NT2/D1 (cell line): Measurements from ENCODE around the gene CUL4B.
"Not testable (repeated sequence)": the region's sequence is repeated elsewhere in the genome, so short reads cannot be mapped to it uniquely, and the experiment has no call there.

Source experiments
- DNase-seq: peaks from one replicate; pipeline ENCODE4 v3.0.0-alpha.2; 2011; ENCODE audit warnings: low read depth, low spot score
- H3K27me3 ChIP-seq: 2 replicates; pipeline ENCODE4 v1.6.0; 2011; ENCODE audit warnings: mild to moderate bottlenecking; ENCODE audit not compliant: insufficient read length, insufficient read depth
- H3K36me3 ChIP-seq: 2 replicates; pipeline ENCODE4 v1.6.1; 2011; ENCODE audit warnings: mild to moderate bottlenecking, low read length, mixed read lengths; ENCODE audit not compliant: insufficient read depth, insufficient read length
- H3K4me1 ChIP-seq: 2 replicates; pipeline ENCODE4 v1.5.1; 2011; ENCODE audit not compliant: insufficient read depth, insufficient read length
- H3K4me3 ChIP-seq: 2 replicates; pipeline ENCODE4 v1.5.1; 2011; ENCODE audit warnings: low read depth; ENCODE audit not compliant: insufficient read length
- H3K9ac ChIP-seq: 2 replicates; pipeline ENCODE4 v1.6.0; 2011; ENCODE audit warnings: low read depth; ENCODE audit not compliant: insufficient read length
- H3K9me3 ChIP-seq: 2 replicates; pipeline ENCODE4 v1.5.1; 2011; ENCODE audit warnings: mild to moderate bottlenecking, low read length; ENCODE audit not compliant: insufficient read depth
- SUZ12 ChIP-seq: IDR thresholded peaks from 2 replicates; pipeline ENCODE4 v1.6.1; 2011; ENCODE audit not compliant: insufficient read length, insufficient read depth; ENCODE audit errors: extremely low read depth
- YY1 ChIP-seq: IDR thresholded peaks from 2 replicates; pipeline ENCODE4 v1.6.1; 2011; ENCODE audit not compliant: insufficient read length, insufficient read depth
- ZNF274 ChIP-seq: IDR thresholded peaks from 2 replicates; pipeline ENCODE4 v1.6.1; 2011; ENCODE audit warnings: mild to moderate bottlenecking, low read depth, low read length

The CUL4B gene

GRCh38 chrX:120560842-120561633 is at the start of gene CUL4B:
CUL4B (minus strand) TSS chrX:120560962; CDS start chrX:120560638, 324 bp downstream.
- no peak for TF ChIP-seq SUZ12
- peak; percentile 62 for TF ChIP-seq YY1
- Histone ChIP-seq H3K9ac (peak within 1 kb of the TSS; percentile 87), H3K36me3 (peaks cover 16% of the 10 kb centered on the region), H3K9me3 (no peaks in the 10 kb centered on the region), H3K27me3 (no peaks in the 10 kb centered on the region), H3K4me3 (peak within 1 kb of the TSS; percentile 78), H3K4me1 (peaks cover 3% of the 10 kb centered on the region)
- DNase-seq: peak; percentile 92

GRCh38 chrX:120604361-120604782 is 43.6 kb upstream of the CUL4B start:
- no peaks in the 10 kb centered on the region for H3K4me1 ChIP-seq
- H3K9me3 ChIP-seq: no peaks in the 10 kb centered on the region
- peak overlapping the region; percentile 84 for H3K9ac ChIP-seq
- peaks cover 31% of the 10 kb centered on the region for H3K36me3 ChIP-seq
- no peaks in the 10 kb centered on the region for H3K27me3 ChIP-seq
- DNase-seq: no peak
- H3K4me3 ChIP-seq: peak overlapping the region; percentile 76
- TF ChIP-seq ZNF274 (no peak), SUZ12 (no peak), YY1 (no peak)

- no peak for TF ChIP-seq SUZ12
- TF ChIP-seq YY1: no peak
- no peak for TF ChIP-seq ZNF274
- Histone ChIP-seq H3K4me1 (no peaks in the 10 kb centered on the region), H3K9ac (peak within 1 kb of the TSS; percentile 87), H3K4me3 (peak within 1 kb of the TSS; percentile 76), H3K9me3 (no peaks in the 10 kb centered on the region), H3K36me3 (peaks cover 26% of the 10 kb centered on the region), H3K27me3 (no peaks in the 10 kb centered on the region)
- DNase-seq: peak; percentile 81
Observed at GRCh38 chrX:120603707-120604360, 43.1 kb upstream of the CUL4B start, which contains the start of gene MCTS1. MCTS1 (plus strand) TSS chrX:120604101; CDS start chrX:120604237, 136 bp downstream.

GRCh38 chrX:120585702-120586101 is 24.9 kb upstream of the CUL4B start:
- no peak overlapping the region for H3K9ac ChIP-seq
- H3K4me3 ChIP-seq: no peak overlapping the region
- no peaks in the 10 kb centered on the region for H3K9me3 ChIP-seq
- no peaks in the 10 kb centered on the region for H3K4me1 ChIP-seq
- DNase-seq: no peak
- TF ChIP-seq ZNF274 (no peak), YY1 (no peak), SUZ12 (no peak)
- no peaks in the 10 kb centered on the region for H3K36me3 ChIP-seq
- H3K27me3 ChIP-seq: no peaks in the 10 kb centered on the region

GRCh38 chrX:120575379-120576114 is 14.8 kb upstream of the CUL4B start:
- Histone ChIP-seq H3K9me3 (peaks cover 8% of the 10 kb centered on the region; the same call in 1 of the 2 replicates), H3K4me1 (no peaks in the 10 kb centered on the region), H3K27me3 (no peaks in the 10 kb centered on the region), H3K9ac (no peak overlapping the region), H3K4me3 (no peak overlapping the region), H3K36me3 (no peaks in the 10 kb centered on the region)
- no peak for TF ChIP-seq YY1
- TF ChIP-seq SUZ12: no peak
- no peak for TF ChIP-seq ZNF274
- DNase-seq: no peak

- H3K27me3 ChIP-seq, DNase-seq, H3K36me3 ChIP-seq, H3K4me3 ChIP-seq, H3K9ac ChIP-seq, H3K9me3 ChIP-seq, H3K4me1 ChIP-seq: not testable (repeated sequence)
Observed at GRCh38 chrX:120573806-120574205, 13.0 kb upstream of the CUL4B start.

GRCh38 chrX:120570011-120570600 is 9.3 kb upstream of the CUL4B start:
- Histone ChIP-seq H3K9ac (no peak overlapping the region), H3K36me3 (no peaks in the 10 kb centered on the region), H3K4me3 (no peak overlapping the region), H3K27me3 (no peaks in the 10 kb centered on the region), H3K9me3 (no peaks in the 10 kb centered on the region), H3K4me1 (no peaks in the 10 kb centered on the region)
- TF ChIP-seq SUZ12 (no peak), YY1 (no peak), ZNF274 (no peak)
- DNase-seq: no peak
